Right lobe of liver (tissue), 4 donors: ENCODE results near the gene HAND1.

Experiments
- POLR2A ChIP-seq: fragments of 450-650 bp; IDR thresholded peaks from one replicate; pipeline ENCODE4 v1.6.1; 2017; ENCODE audit warnings: antibody characterized with exemption, mild to moderate bottlenecking
- TF ChIP-seq, protein P1 (sequence below), 4 donors: fragments of 200-600 bp in 3 of 4; fragments of 450-650 bp in 1 of 4; IDR thresholded peaks; one replicate each; pipeline versions ENCODE4 v1.5.1 to v1.8.0; 2016 to 2022; ENCODE audit warnings: antibody characterized with exemption in 4 of 4, mild to moderate bottlenecking in 2 of 4
- donor health status: DM: no; HTN: no; CAD: no.
- donor health status: DM: no; HTN: no; CAD: no.
- donor health status: DM: no; HTN: yes; CAD: no.

DNA sequence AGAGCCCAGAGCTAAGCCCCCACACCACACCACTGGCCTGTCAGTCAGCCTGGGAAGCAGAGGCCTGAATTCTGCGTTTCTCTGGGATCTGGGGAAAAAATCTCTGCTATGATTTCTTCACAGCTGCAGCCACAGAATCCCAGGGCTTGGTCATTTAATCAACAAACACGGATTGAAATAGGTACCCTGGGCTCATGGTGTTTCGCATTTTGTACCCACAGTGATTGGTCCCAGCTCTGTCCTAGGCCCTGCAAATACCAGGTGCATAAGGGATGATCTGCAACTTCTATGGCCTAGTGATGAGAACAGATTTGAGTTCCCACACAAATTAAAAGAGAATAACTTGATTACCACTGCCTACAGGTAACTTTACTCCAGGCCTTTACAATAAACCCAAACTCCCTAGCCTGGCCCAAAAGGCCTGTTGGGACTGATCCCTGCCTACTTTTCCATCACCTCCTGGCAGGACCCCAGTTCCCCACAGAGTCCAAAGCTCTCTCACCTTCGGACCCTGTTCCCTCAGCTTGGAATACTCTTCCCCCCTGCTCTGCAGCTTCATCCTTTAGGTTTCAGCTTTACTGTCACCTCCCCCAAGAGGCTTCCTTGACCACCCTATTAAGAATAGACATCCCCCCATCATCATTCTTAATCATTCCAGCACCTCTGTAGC lies 46.9 kb downstream of the HAND1 start:
- TF ChIP-seq, protein P1, sequence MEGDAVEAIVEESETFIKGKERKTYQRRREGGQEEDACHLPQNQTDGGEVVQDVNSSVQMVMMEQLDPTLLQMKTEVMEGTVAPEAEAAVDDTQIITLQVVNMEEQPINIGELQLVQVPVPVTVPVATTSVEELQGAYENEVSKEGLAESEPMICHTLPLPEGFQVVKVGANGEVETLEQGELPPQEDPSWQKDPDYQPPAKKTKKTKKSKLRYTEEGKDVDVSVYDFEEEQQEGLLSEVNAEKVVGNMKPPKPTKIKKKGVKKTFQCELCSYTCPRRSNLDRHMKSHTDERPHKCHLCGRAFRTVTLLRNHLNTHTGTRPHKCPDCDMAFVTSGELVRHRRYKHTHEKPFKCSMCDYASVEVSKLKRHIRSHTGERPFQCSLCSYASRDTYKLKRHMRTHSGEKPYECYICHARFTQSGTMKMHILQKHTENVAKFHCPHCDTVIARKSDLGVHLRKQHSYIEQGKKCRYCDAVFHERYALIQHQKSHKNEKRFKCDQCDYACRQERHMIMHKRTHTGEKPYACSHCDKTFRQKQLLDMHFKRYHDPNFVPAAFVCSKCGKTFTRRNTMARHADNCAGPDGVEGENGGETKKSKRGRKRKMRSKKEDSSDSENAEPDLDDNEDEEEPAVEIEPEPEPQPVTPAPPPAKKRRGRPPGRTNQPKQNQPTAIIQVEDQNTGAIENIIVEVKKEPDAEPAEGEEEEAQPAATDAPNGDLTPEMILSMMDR (IDR thresholded peaks at IDR 0.05) = no peak
- TF ChIP-seq POLR2A = no peak
